Gastrocnemius medialis (tissue), 4 donors: ENCODE measurements around the gene FBXL14.
"Not testable (repeated sequence)": the region's sequence is repeated elsewhere in the genome, so short reads cannot be mapped to it uniquely, and the experiment has no call there.

Experiments
- POLR2A ChIP-seq, 2 donors: fragments of 450-650 bp; IDR thresholded peaks; one replicate each; pipeline ENCODE4 v1.6.1; 2017; ENCODE audit warnings: antibody characterized with exemption in 2 of 2, mild to moderate bottlenecking in 2 of 2, moderate library complexity in 2 of 2
- TF ChIP-seq, protein P1 (sequence below), 5 experiments: fragments of 450-650 bp in 3 of 5; fragments of 200-600 bp in 2 of 5; sonication (generic) in 2 of 5; IDR thresholded peaks in 4 of 5; conservative IDR thresholded peaks in 1 of 5; 1 replicate in 4 of 5; 2 replicates in 1 of 5; pipeline ENCODE4 v1.5.1; 2016 to 2019; ENCODE audit warnings: antibody characterized with exemption in 5 of 5, mild to moderate bottlenecking in 3 of 5, moderate library complexity in 3 of 5

DNA sequence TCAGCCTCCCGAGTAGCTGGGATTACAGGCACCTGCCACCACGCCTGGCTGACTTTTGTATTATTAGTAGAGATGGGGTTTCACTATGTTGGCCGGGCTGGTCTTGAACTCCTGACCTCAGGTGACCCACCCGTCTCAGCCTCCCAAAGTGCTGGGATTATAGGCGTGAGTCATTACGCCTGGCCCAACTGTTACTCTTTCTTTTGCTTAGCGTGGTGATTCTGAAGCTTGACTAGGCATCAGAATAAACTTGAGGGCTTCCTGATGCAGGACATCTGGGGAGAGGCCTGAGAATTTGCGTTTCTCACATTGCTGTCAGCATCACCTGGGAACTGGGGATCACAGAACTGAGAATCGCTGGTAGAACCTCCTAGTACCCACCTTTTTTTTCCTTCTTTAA, 8.3 kb upstream of the FBXL14 start:
- TF ChIP-seq, protein P1, sequence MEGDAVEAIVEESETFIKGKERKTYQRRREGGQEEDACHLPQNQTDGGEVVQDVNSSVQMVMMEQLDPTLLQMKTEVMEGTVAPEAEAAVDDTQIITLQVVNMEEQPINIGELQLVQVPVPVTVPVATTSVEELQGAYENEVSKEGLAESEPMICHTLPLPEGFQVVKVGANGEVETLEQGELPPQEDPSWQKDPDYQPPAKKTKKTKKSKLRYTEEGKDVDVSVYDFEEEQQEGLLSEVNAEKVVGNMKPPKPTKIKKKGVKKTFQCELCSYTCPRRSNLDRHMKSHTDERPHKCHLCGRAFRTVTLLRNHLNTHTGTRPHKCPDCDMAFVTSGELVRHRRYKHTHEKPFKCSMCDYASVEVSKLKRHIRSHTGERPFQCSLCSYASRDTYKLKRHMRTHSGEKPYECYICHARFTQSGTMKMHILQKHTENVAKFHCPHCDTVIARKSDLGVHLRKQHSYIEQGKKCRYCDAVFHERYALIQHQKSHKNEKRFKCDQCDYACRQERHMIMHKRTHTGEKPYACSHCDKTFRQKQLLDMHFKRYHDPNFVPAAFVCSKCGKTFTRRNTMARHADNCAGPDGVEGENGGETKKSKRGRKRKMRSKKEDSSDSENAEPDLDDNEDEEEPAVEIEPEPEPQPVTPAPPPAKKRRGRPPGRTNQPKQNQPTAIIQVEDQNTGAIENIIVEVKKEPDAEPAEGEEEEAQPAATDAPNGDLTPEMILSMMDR (IDR thresholded peaks at IDR 0.05 in 4 of 5, conservative IDR thresholded peaks at IDR 0.05 in 1 of 5): not testable (repeated sequence)
- TF ChIP-seq POLR2A (IDR thresholded peaks at IDR 0.05): not testable (repeated sequence)
